Heart left ventricle (tissue), 13 donors: ENCODE results near the gene TEDC1.

Source experiments
- POLR2A ChIP-seq, 2 donors: fragments of 450-650 bp; IDR thresholded peaks; one replicate each; pipeline ENCODE4 v1.6.1; 2017; ENCODE audit warnings: antibody characterized with exemption in 2 of 2, mild to moderate bottlenecking in 2 of 2, moderate library complexity in 2 of 2
- TF ChIP-seq, protein P1 (sequence below), 12 donors: fragments of 200-600 bp; sonication (generic) in 4 of 12; IDR thresholded peaks; one replicate each; pipeline versions ENCODE4 v1.5.0 to v1.8.0; 2018 to 2022; ENCODE audit warnings: antibody characterized with exemption in 12 of 12, mild to moderate bottlenecking in 5 of 12
- donor health status: ischemic (EF 13 %, LVEDD 7.1; RV severe dilation, severe dysfunction).
- donor health status: DM: no; HTN: yes; CAD: no.
- donor health status: DM: no; HTN: no; CAD: no.
- donor health status: ischemic (EF 25% LVEDD 6.9; RV normal size, moderate dysfunction).
- donor health status: ischemic (EF 25% LVEDD 5.7; RV mildly dilated, moderate dysfunction).
- donor health status: ischemic (EF 35%, LVEDD 5.7; RV mildly dilated, moderate dysfunction).
- donor health status: nonischemic (EF 11% LVEDD 7.7; RV severe dilation, severe dysfunction).
- donor health status: DM: yes; HTN: yes; CAD: no.
- donor health status: PGD.
- donor health status: ischemic (EF 29% LVEDD 5.4; RV normal size, mild dysfunction).
- donor health status: nonischemic (EF 23%, LVEDD 6.1; RV moderate dilation, normal function).

DNA sequence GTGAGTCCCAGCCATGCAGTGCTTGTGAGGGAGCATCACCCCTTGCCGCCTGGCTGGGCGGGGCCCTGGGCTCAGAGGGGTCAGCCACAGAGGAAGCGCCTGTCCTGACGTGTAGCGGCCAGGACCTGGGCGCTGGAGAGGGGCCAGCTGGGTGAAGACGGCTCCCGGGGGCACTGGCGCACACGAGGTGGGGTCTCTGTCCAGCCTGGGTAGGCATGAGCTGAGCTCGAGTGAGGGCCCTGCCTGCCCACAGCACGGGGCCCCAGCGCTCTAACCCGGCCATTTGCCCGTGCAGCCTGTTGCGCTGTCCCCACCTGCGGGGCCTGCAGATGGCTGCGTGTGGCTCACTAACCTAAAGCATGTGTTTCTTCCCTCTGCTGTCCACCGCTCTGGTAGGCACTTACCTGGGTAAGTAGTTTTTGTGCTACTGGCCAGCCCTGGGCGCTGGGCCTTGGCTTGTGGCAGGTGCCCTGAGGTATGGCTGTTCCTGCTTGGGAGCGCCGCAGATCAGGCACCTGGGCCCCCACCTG is 23.0 kb upstream of the TEDC1 start:
- no peak for TF ChIP-seq POLR2A (IDR thresholded peaks at IDR 0.05)
- TF ChIP-seq, protein P1, sequence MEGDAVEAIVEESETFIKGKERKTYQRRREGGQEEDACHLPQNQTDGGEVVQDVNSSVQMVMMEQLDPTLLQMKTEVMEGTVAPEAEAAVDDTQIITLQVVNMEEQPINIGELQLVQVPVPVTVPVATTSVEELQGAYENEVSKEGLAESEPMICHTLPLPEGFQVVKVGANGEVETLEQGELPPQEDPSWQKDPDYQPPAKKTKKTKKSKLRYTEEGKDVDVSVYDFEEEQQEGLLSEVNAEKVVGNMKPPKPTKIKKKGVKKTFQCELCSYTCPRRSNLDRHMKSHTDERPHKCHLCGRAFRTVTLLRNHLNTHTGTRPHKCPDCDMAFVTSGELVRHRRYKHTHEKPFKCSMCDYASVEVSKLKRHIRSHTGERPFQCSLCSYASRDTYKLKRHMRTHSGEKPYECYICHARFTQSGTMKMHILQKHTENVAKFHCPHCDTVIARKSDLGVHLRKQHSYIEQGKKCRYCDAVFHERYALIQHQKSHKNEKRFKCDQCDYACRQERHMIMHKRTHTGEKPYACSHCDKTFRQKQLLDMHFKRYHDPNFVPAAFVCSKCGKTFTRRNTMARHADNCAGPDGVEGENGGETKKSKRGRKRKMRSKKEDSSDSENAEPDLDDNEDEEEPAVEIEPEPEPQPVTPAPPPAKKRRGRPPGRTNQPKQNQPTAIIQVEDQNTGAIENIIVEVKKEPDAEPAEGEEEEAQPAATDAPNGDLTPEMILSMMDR (IDR thresholded peaks at IDR 0.05) = no peak
